Astrocyte (in vitro differentiated cells and primary cell): Measurements from ENCODE around the gene TMTC3.
"Not testable (repeated sequence)": the region's sequence is repeated elsewhere in the genome, so short reads cannot be mapped to it uniquely, and the experiment has no call there.

Experiments used
- CTCF ChIP-seq: IDR thresholded peaks from 2 replicates; pipeline ENCODE4 v1.5.1; 2011; ENCODE audit warnings: low read depth, mild to moderate bottlenecking, inconsistent platforms, low read length, moderate library complexity; ENCODE audit not compliant: insufficient read depth
- EZH2 ChIP-seq: IDR thresholded peaks from 2 replicates; pipeline ENCODE4 v1.6.1; 2012; ENCODE audit warnings: mild to moderate bottlenecking, low read length, inconsistent platforms; ENCODE audit not compliant: insufficient read depth

DNA sequence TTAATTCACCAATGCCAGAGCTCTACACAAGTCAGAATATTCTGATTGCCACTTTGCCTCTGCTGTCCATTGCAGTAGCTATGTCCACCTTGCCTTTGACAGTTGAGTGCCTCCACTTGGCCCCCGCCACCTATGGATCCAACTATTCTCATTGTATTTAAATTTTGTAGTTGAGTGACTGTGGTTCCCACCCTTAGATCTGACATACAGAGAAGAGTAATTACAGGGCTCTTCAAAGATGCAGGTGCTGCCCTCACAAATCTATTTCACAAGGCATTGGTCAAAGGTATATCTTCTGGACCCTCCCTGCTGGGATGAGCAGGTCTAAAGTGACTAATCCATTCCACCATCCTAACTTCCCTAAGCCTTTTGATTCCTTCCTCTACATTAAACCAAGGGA is 68.2 kb downstream of the TMTC3 start:
- TF ChIP-seq CTCF, EZH2: not testable (repeated sequence)
